ENCODE data around the gene CDKN1A.

Gene CDKN1A

DNA sequence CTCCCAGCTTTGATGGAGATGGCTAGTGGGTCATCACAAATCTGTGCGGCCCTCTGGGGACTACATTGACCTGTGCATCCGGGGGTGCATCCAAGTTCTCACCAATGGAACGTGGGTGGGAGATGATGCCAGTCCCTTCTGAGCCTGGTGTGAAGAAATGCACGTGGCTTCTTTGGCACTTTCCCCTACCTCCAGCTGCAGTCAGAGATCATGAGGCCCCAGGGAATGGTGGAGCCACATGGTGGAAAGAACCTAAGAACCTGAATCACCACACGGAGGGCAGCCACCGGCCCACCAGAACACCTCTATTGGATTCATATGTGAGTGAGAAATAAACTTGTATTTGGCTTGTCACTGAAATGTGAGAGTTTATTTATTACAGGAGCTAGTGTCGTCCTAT, 9.9 kb upstream of the CDKN1A start:
- DNase-seq (ENCODE audit: low read depth): no peak
- TF ChIP-seq, protein P1, sequence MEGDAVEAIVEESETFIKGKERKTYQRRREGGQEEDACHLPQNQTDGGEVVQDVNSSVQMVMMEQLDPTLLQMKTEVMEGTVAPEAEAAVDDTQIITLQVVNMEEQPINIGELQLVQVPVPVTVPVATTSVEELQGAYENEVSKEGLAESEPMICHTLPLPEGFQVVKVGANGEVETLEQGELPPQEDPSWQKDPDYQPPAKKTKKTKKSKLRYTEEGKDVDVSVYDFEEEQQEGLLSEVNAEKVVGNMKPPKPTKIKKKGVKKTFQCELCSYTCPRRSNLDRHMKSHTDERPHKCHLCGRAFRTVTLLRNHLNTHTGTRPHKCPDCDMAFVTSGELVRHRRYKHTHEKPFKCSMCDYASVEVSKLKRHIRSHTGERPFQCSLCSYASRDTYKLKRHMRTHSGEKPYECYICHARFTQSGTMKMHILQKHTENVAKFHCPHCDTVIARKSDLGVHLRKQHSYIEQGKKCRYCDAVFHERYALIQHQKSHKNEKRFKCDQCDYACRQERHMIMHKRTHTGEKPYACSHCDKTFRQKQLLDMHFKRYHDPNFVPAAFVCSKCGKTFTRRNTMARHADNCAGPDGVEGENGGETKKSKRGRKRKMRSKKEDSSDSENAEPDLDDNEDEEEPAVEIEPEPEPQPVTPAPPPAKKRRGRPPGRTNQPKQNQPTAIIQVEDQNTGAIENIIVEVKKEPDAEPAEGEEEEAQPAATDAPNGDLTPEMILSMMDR (conservative IDR thresholded peaks at IDR 0.05; ENCODE audit: control insufficient read depth, insufficient read depth, low read depth, low read length): no peak

DNA sequence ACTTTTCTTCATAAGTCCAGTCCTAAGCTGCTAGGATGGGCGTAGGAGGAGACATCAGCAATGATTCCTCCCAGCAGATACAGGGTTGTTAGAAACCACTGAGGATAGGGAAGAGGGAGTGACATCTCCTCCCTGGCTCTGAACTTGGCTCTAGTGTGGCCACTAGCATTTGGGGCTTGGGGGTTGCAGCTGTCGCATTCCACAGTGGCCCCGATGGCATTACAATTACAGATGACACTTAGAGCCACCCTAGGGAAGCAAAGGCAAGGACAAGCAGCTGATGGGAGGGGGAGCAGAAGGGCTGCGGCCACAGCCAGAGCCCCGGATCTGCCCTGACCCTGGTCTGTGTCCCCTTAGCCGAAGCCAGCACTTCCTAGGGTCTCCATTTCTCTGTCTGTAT, 9.5 kb upstream of the CDKN1A start:
- TF ChIP-seq, protein P1 (conservative IDR thresholded peaks at IDR 0.05; ENCODE audit: control insufficient read depth, insufficient read depth, low read depth, low read length): no peak
- DNase-seq (ENCODE audit: low read depth): no peak
- H3K4me3 ChIP-seq (ENCODE audit: control insufficient read depth, low read depth, low read length): no peak overlapping the region

More for the DNA sequence above, 9.9 kb upstream of the CDKN1A start:
- no peak overlapping the region for H3K4me3 ChIP-seq (ENCODE audit: control insufficient read depth, low read depth, low read length)

DNA sequence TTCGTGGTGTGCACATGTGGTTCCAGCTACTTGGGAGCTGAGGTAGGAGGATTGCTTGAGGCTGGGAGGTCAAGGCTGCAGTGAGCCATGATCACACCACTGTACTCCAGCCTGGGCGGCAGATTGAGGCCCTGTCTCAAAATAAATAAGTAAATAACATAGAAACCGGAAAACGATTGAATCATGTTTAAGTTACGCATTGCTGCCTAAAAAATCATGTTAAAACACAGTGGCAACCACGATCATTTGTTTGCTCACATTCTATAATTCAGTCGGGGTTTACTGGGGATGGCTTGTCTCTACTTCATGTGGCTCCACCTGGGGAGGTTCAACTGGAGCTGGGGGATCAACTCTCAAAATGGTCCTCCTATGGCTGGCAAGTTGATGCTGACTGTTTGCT, 8.2 kb upstream of the CDKN1A start:
- TF ChIP-seq, protein P1 (conservative IDR thresholded peaks at IDR 0.05; ENCODE audit: control insufficient read depth, insufficient read depth, low read depth, low read length): no peak
- H3K4me3 ChIP-seq (ENCODE audit: control insufficient read depth, low read depth, low read length): no peak overlapping the region
- no peak for DNase-seq (ENCODE audit: low read depth)

DNA sequence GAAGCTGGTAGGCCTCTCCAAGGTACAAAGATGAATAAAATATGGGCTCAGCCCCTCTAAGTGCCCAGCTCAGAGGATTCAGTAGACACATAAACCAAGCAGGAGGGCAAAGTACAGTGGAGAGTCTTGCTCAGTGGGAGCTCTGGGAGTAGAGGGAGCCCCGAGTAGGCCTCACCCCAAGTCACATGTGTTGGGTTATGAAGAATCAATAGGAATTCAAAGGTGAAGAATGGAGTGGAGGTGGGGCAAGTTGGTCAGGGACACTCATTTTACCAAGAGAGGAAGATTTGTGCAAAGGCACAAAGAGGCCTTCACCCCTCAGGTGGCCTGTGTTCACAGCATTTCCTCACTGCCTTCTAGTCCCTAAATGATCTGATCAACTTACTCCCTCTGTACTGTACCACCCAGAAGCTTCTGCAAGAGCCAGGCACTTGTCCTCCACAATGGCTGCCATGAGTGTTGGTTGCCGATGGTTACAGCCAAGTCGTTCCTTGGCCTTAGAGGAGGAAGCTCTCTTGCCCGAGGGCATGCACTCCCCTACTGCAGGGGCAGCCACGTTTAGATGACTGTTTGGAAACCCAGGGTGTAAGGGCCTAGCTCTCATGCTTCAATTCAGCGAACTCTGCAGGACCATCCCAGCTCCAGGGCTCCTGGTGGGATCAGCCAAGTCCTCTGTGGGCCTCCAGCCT, 6.7 kb upstream of the CDKN1A start:
- no peak for DNase-seq (ENCODE audit: low read depth)
- no peak overlapping the region for H3K4me3 ChIP-seq (ENCODE audit: control insufficient read depth, low read depth, low read length)

DNA sequence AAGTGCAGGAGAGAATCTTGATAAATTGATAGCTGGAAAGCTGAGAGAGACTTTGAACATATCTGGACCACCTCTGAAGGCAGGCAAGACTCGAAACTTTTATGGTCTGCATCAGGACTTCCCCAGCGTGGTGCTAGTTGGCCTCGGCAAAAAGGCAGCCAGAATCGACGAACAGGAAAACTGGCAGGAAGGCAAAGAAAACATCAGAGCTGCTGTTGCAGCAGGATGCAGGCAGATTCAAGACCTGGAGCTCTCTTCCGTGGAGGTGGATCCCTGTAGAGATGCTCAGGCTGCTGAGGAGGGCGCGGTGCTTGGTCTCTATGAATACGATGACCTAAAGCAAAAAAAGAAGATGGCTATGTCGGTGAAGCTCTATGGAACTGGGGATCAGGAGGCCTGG, 4.6 kb upstream of the CDKN1A start:
- no peak overlapping the region for H3K4me3 ChIP-seq (ENCODE audit: control insufficient read depth, low read depth, low read length)
- no peak for DNase-seq (ENCODE audit: low read depth)
- TF ChIP-seq, protein P1 (conservative IDR thresholded peaks at IDR 0.05; ENCODE audit: control insufficient read depth, insufficient read depth, low read depth, low read length): no peak

More for the DNA sequence above, 6.7 kb upstream of the CDKN1A start:
- TF ChIP-seq, protein P1 (conservative IDR thresholded peaks at IDR 0.05; ENCODE audit: control insufficient read depth, insufficient read depth, low read depth, low read length): no peak

DNA sequence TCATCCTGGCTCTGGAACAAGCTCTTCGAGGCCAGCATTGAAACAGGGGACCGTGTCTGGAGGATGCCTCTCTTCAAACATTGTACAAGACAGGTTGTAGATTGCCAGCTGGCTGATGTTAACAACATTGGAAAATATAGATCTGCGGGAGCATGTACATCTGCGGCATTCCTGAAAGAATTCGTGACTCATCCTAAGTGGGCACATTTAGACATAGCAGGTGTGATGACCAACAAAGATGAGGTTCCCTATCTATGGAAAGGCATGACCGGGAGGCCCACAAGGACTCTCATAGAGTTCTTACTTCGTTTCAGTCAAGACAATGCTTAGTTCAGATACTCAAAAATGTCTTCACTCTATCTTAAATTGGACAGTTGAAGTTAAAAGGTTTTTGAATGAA, 3.6 kb upstream of the CDKN1A start:
- DNase-seq (ENCODE audit: low read depth): no peak
- TF ChIP-seq, protein P1 (conservative IDR thresholded peaks at IDR 0.05; ENCODE audit: control insufficient read depth, insufficient read depth, low read depth, low read length): no peak
- H3K4me3 ChIP-seq (ENCODE audit: control insufficient read depth, low read depth, low read length): no peak overlapping the region

All from fibroblast of mammary gland (primary cell).